ENCODE measurements around the gene PRKCG. TPM values are rescaled to one million over a fixed set of nuclear protein-coding genes. Genes with fewer than 3 reads are reported as not detected.

Gene PRKCG
- total RNA-seq, 1 experiment from 2014 or later, result 1.7 TPM

GRCh38 chr19:53874606-53874990, 7.4 kb upstream of the PRKCG start:
- H3K27me3 Mint-ChIP-seq (ENCODE audit: insufficient read depth, unreplicated experiment), result no peaks in the 10 kb centered on the region
- no peak overlapping the region for H3K4me3 Mint-ChIP-seq (ENCODE audit: unreplicated experiment)
- H3K9me3 Mint-ChIP-seq (ENCODE audit: unreplicated experiment), result no peaks in the 10 kb centered on the region
- Histone ChIP-seq H3K4me3 (ENCODE audit: low read depth, low read length) (no peak overlapping the region), H3K27me3 (replicated peaks; ENCODE audit: control insufficient read depth, insufficient read depth, low read length) (no peaks in the 10 kb centered on the region), H3K36me3 (ENCODE audit: control insufficient read depth, insufficient read depth, low read length) (peaks cover 3% of the 10 kb centered on the region), H3K4me1 (peaks cover 4% of the 10 kb centered on the region; the same call in 1 of the 2 replicates), H3K9me3 (no peaks in the 10 kb centered on the region)
- CTCF ChIA-PET, result no interaction called here
- no peak for DNase-seq
- H3K27ac Mint-ChIP-seq (ENCODE audit: unreplicated experiment), result no peak overlapping the region
- BruUV-seq (replicated peaks), result no TSS peak
- intact Hi-C loops (cut with micrococcal nuclease; ENCODE audit: unreplicated experiment), result no loop called here
- TF ChIP-seq, protein P1, sequence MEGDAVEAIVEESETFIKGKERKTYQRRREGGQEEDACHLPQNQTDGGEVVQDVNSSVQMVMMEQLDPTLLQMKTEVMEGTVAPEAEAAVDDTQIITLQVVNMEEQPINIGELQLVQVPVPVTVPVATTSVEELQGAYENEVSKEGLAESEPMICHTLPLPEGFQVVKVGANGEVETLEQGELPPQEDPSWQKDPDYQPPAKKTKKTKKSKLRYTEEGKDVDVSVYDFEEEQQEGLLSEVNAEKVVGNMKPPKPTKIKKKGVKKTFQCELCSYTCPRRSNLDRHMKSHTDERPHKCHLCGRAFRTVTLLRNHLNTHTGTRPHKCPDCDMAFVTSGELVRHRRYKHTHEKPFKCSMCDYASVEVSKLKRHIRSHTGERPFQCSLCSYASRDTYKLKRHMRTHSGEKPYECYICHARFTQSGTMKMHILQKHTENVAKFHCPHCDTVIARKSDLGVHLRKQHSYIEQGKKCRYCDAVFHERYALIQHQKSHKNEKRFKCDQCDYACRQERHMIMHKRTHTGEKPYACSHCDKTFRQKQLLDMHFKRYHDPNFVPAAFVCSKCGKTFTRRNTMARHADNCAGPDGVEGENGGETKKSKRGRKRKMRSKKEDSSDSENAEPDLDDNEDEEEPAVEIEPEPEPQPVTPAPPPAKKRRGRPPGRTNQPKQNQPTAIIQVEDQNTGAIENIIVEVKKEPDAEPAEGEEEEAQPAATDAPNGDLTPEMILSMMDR (IDR thresholded peaks at IDR 0.05; ENCODE audit: insufficient read depth in 1 of 2, low read depth in 1 of 2, low read length in 1 of 2, severe bottlenecking in 1 of 2, unreplicated experiment in 1 of 2), result no peak
- POLR2A ChIA-PET, result no interaction called here
- H3K4me1 Mint-ChIP-seq (ENCODE audit: low read depth, unreplicated experiment), result peaks cover 32% of the 10 kb centered on the region
- H3K36me3 Mint-ChIP-seq (ENCODE audit: insufficient read depth, unreplicated experiment), result peaks cover 59% of the 10 kb centered on the region

DNA sequence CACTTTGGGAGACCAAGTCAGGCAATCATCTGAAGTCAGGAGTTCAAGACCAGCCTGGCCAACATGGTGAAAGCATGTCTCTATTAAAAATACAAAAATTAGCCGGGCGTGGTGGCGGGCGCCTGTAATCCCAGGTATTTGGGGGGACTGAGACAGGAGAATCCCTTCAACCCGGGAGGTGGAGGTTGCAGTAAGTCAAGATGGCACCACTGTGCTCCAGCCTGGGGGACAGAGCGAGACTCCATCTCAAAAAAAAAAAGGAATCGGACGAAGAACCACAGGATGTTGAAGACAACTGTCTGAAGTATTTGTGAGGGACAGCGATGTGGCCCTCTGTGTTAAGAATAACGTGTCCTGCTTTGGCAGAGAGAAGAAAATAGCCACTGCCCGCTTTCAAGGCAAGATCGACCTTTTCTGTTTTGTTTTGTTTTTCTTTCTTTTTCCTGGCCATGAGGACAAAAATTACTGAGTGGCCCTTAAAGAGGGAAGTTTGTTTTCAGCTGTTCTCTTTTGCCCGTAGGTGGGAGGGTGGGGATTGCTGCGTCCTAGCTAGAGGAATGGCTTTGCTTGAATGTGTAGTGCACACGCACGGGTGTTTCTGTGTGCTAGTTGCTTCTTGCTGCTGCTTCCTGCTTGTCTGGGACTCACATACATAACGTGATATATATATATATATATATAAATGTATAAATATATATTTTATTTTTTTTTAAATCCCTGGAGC, 6.2 kb upstream of the PRKCG start:
- Histone ChIP-seq H3K9me3 (no peaks in the 10 kb centered on the region), H3K4me1 (peaks cover 4% of the 10 kb centered on the region; the same call in 1 of the 2 replicates), H3K27me3 (replicated peaks; ENCODE audit: control insufficient read depth, insufficient read depth, low read length) (no peaks in the 10 kb centered on the region), H3K36me3 (ENCODE audit: control insufficient read depth, insufficient read depth, low read length) (peaks cover 3% of the 10 kb centered on the region), H3K4me3 (ENCODE audit: low read depth, low read length) (no peak overlapping the region)
- H3K4me3 Mint-ChIP-seq (ENCODE audit: unreplicated experiment), result no peak overlapping the region
- H3K9me3 Mint-ChIP-seq (ENCODE audit: unreplicated experiment), result no peaks in the 10 kb centered on the region
- H3K27me3 Mint-ChIP-seq (ENCODE audit: insufficient read depth, unreplicated experiment), result no peaks in the 10 kb centered on the region
- intact Hi-C loops (cut with micrococcal nuclease; ENCODE audit: unreplicated experiment), result no loop called here
- TF ChIP-seq, protein P1 (IDR thresholded peaks at IDR 0.05; ENCODE audit: insufficient read depth in 1 of 2, low read depth in 1 of 2, low read length in 1 of 2, severe bottlenecking in 1 of 2, unreplicated experiment in 1 of 2), result no peak
- no TSS peak for BruUV-seq (replicated peaks)
- peaks cover 55% of the 10 kb centered on the region for H3K36me3 Mint-ChIP-seq (ENCODE audit: insufficient read depth, unreplicated experiment)
- no peak overlapping the region for H3K27ac Mint-ChIP-seq (ENCODE audit: unreplicated experiment)
- ChIA-PET CTCF (no interaction called here), POLR2A (interaction anchor here (1.0 kb wide), 1 partner anchor 8 kb away, joined by 3 read pairs; the partner anchor contains the start of gene MYADM)
- no peak for DNase-seq
- H3K4me1 Mint-ChIP-seq (ENCODE audit: low read depth, unreplicated experiment), result peaks cover 32% of the 10 kb centered on the region

GRCh38 chr19:53876651-53877224, 5.3 kb upstream of the PRKCG start:
- ChIA-PET CTCF (no interaction called here), POLR2A (interaction anchor here (1.0 kb wide), 1 partner anchor 9 kb away, joined by 3 read pairs; the partner anchor contains the start of gene MYADM)
- Mint-ChIP-seq H3K9me3 (ENCODE audit: unreplicated experiment) (no peaks in the 10 kb centered on the region), H3K27ac (ENCODE audit: unreplicated experiment) (no peak overlapping the region), H3K27me3 (ENCODE audit: insufficient read depth, unreplicated experiment) (no peaks in the 10 kb centered on the region), H3K4me1 (ENCODE audit: low read depth, unreplicated experiment) (peaks cover 23% of the 10 kb centered on the region), H3K4me3 (ENCODE audit: unreplicated experiment) (no peak overlapping the region), H3K36me3 (ENCODE audit: insufficient read depth, unreplicated experiment) (peaks cover 45% of the 10 kb centered on the region)
- intact Hi-C loops (cut with micrococcal nuclease; ENCODE audit: unreplicated experiment), result no loop called here
- TF ChIP-seq, protein P1 (IDR thresholded peaks at IDR 0.05; ENCODE audit: insufficient read depth in 1 of 2, low read depth in 1 of 2, low read length in 1 of 2, severe bottlenecking in 1 of 2, unreplicated experiment in 1 of 2), result no peak
- Histone ChIP-seq H3K4me1 (peaks cover 10% of the 10 kb centered on the region; the same call in 1 of the 2 replicates), H3K36me3 (ENCODE audit: control insufficient read depth, insufficient read depth, low read length) (peaks cover 3% of the 10 kb centered on the region), H3K4me3 (ENCODE audit: low read depth, low read length) (no peak overlapping the region), H3K9me3 (no peaks in the 10 kb centered on the region), H3K27me3 (replicated peaks; ENCODE audit: control insufficient read depth, insufficient read depth, low read length) (no peaks in the 10 kb centered on the region)
- no peak for DNase-seq
- BruUV-seq (replicated peaks), result no TSS peak

All from Caco-2 (cell line).